OCI-LY1 (cell line): ENCODE measurements around the gene BHLHA15.

ENCODE experiments used
- EZH2 ChIP-seq: fragments of 200-600 bp; sonication (generic), shearing (Covaris generic); IDR thresholded peaks from 2 replicates; pipeline ENCODE4 v1.8.0; 2017; ENCODE audit warnings: borderline replicate concordance, mixed run types, mild to moderate bottlenecking, antibody characterized with exemption, low read length, moderate library complexity, mixed read lengths
- TF ChIP-seq, protein P1 (sequence below): fragments of 200-600 bp; sonication (generic), shearing (Covaris generic); IDR thresholded peaks from 2 replicates; pipeline ENCODE4 v1.5.1; 2017; ENCODE audit warnings: mild to moderate bottlenecking, antibody characterized with exemption, low read length, moderate library complexity, mixed read lengths

DNA sequence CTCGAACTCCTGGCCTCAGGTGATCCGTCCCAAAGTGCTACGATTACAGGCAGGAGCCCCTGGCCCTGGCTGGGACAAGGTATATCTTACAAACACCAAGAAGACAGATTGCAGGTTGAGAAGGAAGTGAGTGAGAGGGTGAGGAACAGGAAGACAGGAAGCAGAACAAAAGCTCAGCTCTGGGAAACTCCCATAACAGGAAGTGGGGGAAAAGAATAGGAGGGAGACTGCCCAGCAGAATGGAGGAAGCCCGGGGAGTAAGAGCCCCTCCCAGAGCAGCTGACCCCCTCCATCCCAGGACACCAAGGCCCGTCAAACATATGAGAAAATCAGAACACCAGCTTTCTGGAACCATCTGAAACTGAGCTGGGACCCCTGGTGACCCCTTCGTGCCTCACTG is 37.9 kb downstream of the BHLHA15 start:
- TF ChIP-seq, protein P1, sequence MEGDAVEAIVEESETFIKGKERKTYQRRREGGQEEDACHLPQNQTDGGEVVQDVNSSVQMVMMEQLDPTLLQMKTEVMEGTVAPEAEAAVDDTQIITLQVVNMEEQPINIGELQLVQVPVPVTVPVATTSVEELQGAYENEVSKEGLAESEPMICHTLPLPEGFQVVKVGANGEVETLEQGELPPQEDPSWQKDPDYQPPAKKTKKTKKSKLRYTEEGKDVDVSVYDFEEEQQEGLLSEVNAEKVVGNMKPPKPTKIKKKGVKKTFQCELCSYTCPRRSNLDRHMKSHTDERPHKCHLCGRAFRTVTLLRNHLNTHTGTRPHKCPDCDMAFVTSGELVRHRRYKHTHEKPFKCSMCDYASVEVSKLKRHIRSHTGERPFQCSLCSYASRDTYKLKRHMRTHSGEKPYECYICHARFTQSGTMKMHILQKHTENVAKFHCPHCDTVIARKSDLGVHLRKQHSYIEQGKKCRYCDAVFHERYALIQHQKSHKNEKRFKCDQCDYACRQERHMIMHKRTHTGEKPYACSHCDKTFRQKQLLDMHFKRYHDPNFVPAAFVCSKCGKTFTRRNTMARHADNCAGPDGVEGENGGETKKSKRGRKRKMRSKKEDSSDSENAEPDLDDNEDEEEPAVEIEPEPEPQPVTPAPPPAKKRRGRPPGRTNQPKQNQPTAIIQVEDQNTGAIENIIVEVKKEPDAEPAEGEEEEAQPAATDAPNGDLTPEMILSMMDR, result no peak
- no peak for TF ChIP-seq EZH2
